ENCODE measurements around the gene TMEM51.

The TMEM51 gene, protein sequence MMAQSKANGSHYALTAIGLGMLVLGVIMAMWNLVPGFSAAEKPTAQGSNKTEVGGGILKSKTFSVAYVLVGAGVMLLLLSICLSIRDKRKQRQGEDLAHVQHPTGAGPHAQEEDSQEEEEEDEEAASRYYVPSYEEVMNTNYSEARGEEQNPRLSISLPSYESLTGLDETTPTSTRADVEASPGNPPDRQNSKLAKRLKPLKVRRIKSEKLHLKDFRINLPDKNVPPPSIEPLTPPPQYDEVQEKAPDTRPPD

DNA sequence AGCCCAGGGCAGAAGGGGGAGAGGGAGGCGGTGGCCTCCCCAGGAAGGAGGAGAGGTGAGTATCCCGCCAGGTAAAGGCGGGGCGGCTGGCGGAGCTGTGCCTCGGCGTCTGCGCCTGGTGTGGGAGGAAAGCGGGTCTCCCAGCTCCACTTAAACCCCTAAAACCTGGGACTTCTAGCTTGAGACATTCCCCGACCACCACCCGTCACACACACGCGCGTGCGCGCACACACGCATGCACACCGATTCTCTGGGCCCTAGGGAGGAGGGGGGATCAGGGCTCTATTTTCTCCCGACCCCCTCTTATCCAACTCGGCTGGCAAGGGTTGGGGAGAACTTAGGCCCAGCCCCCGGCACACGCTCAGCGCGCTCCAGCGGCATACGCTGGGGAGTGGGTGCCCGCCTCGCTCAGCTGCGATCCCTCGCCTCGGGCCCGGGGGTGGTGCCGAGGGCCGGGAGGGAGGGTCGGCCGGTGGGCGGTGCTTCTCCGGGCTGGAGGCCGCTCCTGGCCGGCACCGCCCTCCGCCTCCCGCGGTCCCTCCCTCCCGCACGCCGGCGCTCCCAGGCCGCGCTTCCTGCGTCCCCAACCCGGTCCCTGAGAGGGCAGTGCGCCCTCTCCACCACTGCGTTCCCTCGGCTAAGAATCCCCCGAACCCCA, at the start of gene TMEM51:
TSS of gene TMEM51 (plus strand) at position 564 of the 658 bp plus-strand sequence. CDS start 61,341 bp downstream, outside the sequence.
- no peak for DNase-seq

DNA sequence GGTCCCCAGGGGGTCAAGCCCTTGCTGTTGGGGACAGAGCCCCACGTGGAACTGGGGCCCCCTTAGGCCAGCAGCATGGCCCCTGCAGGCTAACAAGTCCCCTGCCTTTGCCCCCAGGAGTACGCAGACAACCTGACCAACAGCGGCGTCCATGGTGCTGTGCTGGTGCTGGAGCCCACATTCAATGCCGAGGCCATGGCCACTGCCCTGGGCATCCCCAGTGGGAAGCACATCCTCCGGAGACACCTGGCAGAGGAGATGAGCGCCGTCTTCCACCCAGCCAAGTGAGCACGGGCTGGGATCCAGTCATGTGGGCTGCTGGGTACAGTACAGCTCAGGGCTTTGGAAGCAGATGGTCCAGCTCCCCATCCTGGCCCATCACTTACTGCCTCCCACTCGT, 49.6 kb upstream of the TMEM51 start:
- no peak for DNase-seq

GRCh38 chr1:15104768-15105167, 48.8 kb upstream of the TMEM51 start:
- no peak for DNase-seq

DNA sequence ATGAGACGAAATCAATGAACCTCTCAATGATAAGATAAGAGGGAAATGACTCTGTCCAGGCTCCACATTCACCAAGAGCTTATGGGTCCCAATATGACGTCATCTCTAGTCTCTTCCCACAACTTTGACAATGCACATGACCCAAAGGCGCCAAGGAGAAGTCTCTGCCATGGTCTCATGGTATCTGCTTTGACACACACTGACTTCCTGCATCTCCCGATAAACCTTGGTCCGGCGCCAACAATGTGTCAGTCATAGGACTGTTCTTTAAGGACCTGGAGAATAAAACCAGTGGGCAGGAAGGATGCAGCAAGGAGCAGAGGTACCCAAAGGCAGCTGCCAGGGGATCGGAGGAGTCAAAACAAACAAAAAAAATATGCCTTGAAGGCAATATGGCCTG, 46.9 kb upstream of the TMEM51 start:
- DNase-seq: no peak

GRCh38 chr1:15107058-15107687, 46.4 kb upstream of the TMEM51 start:
- DNase-seq: no peak

- no peak for DNase-seq
These were observed 45.6 kb upstream of the TMEM51 start for GRCh38 chr1:15107911-15108310.

GRCh38 chr1:15110128-15110866, 43.2 kb upstream of the TMEM51 start:
- DNase-seq: no peak

GRCh38 chr1:15110867-15111230, 42.7 kb upstream of the TMEM51 start:
- DNase-seq: no peak

GRCh38 chr1:15113146-15113545, 40.4 kb upstream of the TMEM51 start:
- no peak for DNase-seq

DNA sequence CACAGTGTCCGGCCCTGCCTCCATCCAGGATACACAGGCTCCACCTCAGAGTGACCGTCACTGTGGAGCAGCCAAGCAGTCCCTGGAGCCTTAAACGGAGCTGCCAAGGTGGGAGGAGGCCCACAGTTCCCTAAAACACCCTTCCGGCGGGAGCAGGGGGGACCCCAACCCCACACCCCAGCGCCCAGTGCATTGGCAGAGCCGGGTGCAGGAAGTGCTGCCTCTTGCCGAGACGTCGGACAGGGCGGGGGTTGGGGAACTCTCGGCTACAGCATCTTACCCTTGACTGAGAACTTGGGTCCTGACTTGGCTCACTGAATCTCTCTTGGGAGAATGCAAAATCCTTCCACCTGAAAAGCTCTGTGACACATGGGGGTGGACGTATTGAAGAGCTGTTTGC, 38.7 kb upstream of the TMEM51 start:
- DNase-seq: no peak

DNA sequence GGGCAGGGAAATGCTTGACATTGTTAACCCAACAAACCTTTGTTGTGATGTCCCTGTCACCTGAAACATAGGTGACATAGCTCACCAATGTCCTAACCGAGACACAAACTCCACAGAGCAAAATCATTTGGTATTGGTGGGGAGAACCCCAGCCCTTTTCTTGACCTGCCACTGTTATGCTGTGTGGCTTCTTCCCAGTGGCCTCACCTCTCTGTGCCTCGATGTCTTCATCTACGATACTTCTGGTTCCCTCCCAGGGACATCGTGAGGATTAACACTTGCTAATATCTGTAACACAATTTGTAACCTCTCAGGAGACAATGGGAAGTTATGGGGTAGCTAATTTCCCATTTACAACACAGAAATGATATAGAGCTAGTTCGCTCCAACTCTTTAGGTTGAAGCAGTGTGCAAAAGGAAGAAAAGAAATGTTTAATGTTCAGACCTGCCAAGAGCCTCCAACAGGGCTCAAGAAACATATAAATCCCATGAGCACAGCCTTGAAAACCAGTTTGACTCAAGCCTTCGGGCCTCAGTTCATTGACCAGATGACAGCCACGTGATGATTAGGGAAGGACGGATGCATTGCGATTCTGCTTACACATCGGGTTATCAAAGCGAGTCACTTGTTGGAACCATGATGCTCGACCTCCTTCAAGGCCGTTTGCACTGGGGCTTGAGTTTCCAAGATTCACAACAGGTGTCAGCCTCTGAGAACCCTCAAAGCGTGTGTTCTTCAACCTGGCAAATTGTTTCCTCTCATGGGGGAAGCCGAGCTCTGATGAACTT, 37.8 kb upstream of the TMEM51 start:
- no peak for DNase-seq

GRCh38 chr1:15116966-15117365, 36.6 kb upstream of the TMEM51 start:
- no peak for DNase-seq

- no peak for DNase-seq
These were observed 35.7 kb upstream of the TMEM51 start for GRCh38 chr1:15117671-15118325.

GRCh38 chr1:15118579-15118978, 35.0 kb upstream of the TMEM51 start:
- DNase-seq: no peak

GRCh38 chr1:15120251-15120945, 33.1 kb upstream of the TMEM51 start:
- no peak for DNase-seq

- DNase-seq: no peak
These were observed 31.2 kb upstream of the TMEM51 start for GRCh38 chr1:15122331-15122730.

DNA sequence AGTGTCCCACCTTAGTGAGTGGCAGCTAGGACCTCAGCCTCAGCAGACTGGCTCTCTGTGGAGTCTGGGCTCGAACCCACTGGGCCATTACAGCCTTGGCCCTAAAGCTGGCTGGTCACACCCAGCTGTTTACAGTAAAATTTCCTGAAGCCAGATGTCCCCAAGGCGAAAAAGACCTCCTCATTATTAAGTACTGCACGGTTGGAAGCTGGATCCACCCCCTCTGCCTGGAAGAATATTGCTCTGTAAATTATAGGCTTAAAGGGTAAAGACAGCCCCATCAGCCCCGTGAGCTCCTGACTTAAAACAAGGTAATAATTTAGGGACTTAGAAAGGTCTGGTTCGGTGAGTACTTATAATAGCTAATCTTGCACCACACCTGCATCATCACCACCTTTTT, 30.3 kb upstream of the TMEM51 start:
- DNase-seq: no peak

DNA sequence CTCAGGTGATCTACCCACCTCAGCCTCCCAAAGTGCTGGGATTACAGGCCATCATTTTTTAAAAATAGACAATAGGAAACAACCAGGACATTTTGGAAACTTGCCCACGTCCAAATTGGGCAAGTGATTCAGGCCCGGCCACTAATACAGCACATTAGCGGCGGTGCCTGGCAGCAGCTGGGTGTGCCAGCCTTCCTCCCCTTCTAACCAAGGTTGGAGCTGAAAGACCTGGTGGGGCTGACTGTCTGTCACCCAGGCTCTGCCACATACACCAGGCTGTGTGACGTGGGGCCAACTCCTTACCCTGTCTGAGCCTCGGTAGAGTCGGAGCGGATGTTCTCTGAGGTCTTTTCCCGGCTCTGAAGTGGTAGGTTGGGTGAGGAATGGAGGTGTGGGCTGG, 29.6 kb upstream of the TMEM51 start:
- DNase-seq: no peak

GRCh38 chr1:15124362-15125100, 29.0 kb upstream of the TMEM51 start:
- DNase-seq: no peak

DNA sequence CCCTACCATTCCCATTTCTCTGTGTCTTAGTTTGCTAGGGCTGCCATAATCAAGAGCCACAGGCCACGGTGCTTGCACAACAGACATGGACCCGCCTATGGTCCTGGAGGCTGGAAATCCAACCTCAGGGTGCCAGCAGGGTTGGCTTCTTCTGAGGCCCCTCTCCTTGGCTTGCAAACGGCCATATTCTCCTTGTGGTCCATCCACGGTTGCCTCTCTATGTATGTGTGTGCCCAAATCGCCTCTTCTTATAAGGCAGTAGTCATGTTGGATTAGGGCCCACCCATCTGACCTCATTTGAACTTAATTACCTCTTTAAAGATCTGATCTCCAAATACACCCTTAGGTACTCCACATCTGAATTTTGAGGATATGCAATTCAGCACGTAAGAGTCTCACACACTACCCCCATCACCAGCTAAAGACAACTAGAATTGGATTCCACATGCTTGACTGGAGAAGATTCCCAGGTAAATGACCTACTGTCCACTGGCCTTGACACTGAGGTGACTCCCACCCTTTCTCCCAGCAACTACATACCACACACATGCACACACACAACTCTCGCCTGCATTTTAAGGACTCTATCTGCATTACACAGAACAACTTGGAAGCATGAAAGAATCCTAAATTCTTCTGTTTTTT, 28.3 kb upstream of the TMEM51 start:
- no peak for DNase-seq
